Left lobe of liver (tissue), 2 donors: ENCODE data around the gene ACER1. TPM values are rescaled to one million over a fixed set of nuclear protein-coding genes. Genes with fewer than 3 reads are reported as not detected.
"Not testable (repeated sequence)": the region's sequence is repeated elsewhere in the genome, so short reads cannot be mapped to it uniquely, and the experiment has no call there.

ENCODE experiments used
- ATAC-seq: fragments of 200-7000 bp; cut with Tn5 transposase; one replicate; pipeline ENCODE4 v1.9.1; 2020; ENCODE audit warnings: mild to moderate bottlenecking, moderate library complexity
- DNase-seq: peaks from one replicate; pipeline ENCODE4 v3.0.0-alpha.2; 2020; ENCODE audit warnings: low spot score
- total RNA-seq: library from RNA; stranded (reverse); gene quantifications from one replicate; pipeline ENCODE4 v1.2.1, GENCODE V29; 2021
- donor health status: DM: no; HTN: no; CAD: no; lungs with moderate emphysema.
- donor health status: DM: no; HTN: yes; CAD: no.

Gene ACER1
- total RNA-seq: 0.88 TPM

DNA sequence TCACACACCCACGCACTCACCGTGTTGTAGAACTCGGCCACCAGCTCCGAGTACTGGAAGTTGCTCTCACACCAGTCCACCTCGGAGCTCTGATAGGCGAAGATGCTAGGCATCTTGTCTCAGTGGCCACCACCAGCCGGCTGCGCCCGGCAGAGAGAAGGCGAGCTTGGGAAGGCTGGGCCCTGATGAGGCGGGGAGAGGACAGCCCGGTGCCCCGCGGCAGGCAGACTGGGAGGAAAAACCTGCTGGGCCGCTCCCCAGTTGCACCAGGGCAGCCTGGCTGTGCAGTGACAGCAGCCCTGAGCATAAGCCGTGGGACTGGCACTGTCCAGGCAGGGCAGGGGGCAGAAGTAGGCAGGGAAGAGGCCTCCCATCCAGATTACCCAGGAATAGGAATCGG is at the start of gene ACER1:
ACER1 (minus strand) TSS at position 174 of the 400 bp plus-strand sequence; CDS start at position 113, 61 bp downstream.
- ATAC-seq: no peak
- DNase-seq: no peak

- DNase-seq: no peak
- no peak for ATAC-seq
Measured at GRCh38 chr19:6383188-6383587, 49.8 kb upstream of the ACER1 start.

GRCh38 chr19:6381030-6381750 is 47.8 kb upstream of the ACER1 start:
- no peak for ATAC-seq
- DNase-seq: no peak

- DNase-seq (no peak), ATAC-seq (no peak)
Measured at GRCh38 chr19:6379744-6380143, 46.3 kb upstream of the ACER1 start.

DNA sequence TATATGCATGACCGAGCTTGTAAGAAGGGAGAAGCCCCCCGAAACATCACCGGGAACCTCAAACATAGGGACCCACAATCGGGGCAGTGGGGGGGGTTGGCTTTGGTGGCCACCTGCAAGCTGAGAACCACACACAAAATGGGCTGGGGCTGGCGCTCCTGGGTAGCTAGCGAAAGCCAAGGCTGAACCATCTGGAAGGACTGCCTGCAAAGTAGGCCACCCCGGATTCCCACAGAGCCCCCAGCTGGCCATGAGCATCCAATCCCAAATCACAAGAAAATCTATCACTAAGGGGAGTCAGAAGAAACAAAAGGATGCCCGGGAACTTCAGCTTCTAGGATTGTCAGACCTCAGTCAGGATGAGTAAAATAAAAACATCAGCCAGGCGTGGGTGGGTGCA is 45.1 kb upstream of the ACER1 start:
- DNase-seq (no peak), ATAC-seq (no peak)

- DNase-seq (no peak), ATAC-seq (no peak)
Measured at GRCh38 chr19:6378041-6378440, 44.6 kb upstream of the ACER1 start.

DNA sequence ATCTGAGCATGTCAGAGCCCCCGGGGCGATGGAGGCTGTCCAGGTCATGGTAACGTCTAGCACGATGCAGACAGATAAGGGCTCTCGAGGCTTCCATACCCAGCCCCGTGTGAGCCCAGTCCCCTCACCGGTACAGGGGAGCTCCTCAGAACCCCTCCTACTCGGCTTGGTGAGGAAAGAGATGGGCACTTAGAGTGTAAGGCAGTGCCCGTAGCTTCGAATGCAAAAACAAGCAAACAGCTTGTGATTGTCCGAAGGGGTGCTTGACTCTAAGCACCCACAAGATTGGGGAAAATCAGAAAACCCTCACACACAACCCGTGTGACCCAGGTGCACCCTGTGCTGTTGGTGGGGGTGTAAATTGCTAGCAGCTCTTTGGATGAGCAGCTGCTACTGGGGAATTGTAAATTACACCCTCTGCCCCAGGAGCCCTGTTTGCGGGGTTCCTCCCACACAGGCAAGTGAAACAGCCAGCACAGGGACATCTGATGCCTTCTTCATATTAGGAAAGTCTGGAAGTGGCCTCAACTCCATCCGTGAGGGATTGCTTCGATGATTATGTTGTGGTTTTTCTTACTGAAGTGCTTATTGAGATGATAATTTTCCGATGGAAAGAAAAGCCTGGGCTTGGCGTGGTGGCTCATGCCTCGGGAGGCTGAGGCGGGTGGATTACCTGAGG is 43.2 kb upstream of the ACER1 start:
- no peak for DNase-seq
- no peak for ATAC-seq

- no peak for DNase-seq
- no peak for ATAC-seq
Measured at GRCh38 chr19:6375411-6376010, 42.1 kb upstream of the ACER1 start, which contains the start of gene PSPN. TSS of gene PSPN (minus strand) at chr19:6375933. CDS start at chr19:6375849, 84 bp downstream.

GRCh38 chr19:6374711-6375410 is 41.4 kb upstream of the ACER1 start:
- ATAC-seq (no peak), DNase-seq (no peak)

- DNase-seq (no peak), ATAC-seq (no peak)
Measured at GRCh38 chr19:6374161-6374709, 40.8 kb upstream of the ACER1 start.

DNA sequence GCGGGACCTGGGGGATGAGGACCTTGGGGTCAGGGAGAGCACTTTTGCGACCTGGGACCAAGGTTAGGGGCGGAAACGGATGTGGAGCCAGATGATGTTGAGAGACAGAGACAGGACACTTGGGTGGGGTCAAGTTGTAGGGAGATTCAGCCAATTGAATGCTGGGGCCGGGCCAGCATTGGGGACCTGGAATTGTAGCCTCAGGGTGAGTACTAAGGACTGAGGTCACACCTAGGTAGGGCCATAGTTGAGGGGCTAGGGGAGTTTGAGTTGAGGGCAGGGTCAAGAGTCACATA is 40.3 kb upstream of the ACER1 start:
- DNase-seq (no peak), ATAC-seq (no peak)

- peak; percentile 79 for ATAC-seq
Measured at GRCh38 chr19:6373096-6373812, 39.8 kb upstream of the ACER1 start.

DNA sequence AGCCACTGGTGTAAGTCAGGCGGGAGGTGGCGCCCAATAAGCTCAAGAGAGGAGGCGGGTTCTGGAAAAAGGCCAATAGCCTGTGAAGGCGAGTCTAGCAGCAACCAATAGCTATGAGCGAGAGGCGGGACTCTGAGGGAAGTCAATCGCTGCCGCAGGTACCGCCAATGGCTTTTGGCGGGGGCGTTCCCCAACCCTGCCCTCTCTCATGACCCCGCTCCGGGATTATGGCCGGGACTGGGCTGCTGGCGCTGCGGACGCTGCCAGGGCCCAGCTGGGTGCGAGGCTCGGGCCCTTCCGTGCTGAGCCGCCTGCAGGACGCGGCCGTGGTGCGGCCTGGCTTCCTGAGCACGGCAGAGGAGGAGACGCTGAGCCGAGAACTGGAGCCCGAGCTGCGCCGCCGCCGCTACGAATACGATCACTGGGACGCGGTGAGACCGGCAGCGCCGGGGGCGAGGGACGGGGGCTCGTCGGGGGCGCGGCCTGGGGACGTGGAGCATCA is 39.2 kb upstream of the ACER1 start, which contains the start of gene ALKBH7:
ALKBH7 (plus strand) TSS at position 201 of the 502 bp plus-strand sequence; CDS start at position 228, 27 bp downstream.
- ATAC-seq: peak; percentile 81
- DNase-seq: no peak

More at GRCh38 chr19:6373096-6373812, 39.8 kb upstream of the ACER1 start:
- DNase-seq: peak; percentile 98

GRCh38 chr19:6364353-6364752 is 30.9 kb upstream of the ACER1 start:
- DNase-seq: no peak
- ATAC-seq: no peak

DNA sequence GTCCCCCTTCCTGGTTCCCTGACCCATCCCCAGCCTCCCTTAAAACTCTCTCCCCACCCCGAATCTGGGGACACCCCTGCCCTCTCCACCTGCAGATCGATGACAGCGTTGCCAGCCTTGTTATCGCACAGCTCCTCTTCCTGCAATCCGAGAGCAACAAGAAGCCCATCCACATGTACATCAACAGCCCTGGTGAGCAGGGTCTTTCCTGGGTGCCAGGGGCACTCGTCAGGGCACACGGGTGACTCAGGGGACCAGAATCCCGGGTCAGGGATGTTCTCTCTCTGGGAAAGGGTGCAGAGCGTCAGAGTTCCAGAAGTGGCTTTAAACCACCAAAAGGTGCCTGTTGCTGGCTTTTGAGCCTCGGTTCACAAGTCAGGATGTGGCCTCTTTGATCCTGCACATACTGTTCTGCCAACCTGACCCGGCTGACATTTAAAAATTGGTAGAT is 29.0 kb upstream of the ACER1 start:
- peak; percentile 23 for ATAC-seq
- no peak for DNase-seq

GRCh38 chr19:6362027-6362350 is 28.6 kb upstream of the ACER1 start:
- DNase-seq (peak; percentile 53), ATAC-seq (peak; percentile 28)

DNA sequence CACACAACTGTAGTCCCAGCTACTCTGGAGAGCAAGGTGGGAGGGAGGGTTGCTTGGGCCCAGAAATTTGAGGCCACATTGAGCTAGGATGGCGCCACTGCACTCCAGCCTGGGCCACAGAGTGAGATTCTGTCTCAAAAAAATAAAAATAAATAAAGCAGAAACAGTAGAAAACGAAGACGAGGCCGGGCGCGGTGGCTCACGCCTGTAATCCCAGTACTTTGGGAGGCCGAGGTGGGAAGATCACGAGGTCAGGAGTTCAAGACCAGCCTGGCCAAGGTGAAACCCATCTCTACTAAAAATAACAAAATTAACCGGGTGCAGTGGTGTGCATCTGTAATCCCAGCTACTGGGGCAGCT is 27.4 kb upstream of the ACER1 start:
- not testable (repeated sequence) for ATAC-seq, DNase-seq

DNA sequence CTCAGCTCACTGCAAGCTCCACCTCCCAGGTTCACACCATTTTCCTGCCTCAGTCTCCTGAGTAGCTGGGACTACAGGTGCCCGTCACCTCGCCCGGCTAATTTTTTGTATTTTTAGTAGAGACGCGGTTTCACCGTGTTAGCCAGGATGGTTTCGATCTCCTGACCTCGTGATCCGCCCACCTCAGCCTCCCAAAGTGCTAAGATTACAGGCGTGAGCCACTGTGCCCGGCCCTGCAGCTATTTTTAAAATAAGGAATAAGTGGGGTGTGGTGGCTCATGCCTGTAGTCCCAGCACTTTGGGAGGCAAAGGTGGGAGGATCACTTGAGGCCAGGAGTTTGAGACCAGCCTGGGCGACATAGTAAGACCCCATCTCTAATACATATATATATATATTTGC is 27.0 kb upstream of the ACER1 start:
- not testable (repeated sequence) for DNase-seq, ATAC-seq

DNA sequence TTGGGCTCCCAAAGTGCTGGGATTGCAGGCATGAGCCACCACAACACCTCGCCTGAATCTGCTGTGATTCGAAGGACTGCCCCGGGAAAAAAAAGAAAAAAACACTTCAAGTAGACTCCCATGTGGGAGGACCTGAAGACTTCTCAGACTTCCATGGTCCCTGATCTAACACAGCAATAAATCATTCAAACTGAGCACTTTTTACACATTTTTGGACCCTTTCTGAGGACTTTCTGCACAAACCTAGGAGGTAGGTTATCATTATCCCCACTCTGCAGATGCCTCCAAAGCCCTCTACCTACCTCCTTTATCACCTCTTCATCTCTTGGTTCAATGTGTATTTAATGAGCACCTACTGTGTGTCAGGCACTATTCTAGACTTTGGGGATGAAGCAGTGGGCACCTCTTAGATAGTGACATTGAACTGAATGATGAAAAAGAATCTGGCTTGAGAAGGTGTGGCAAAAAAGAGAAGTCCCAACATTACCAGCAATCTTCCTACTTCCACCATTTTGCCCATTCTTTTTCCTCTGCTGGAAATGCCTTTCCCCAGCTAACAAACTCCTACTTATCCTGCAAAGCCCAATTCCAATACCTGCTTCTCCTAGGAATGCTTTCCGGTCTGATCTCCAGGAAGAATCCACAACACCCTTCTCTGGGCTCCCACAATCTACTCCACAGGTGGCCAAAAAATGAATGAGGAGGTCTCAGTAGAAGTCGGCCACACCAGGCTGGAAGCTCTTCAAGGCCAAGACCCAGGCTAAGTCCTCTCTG is 26.3 kb upstream of the ACER1 start:
- DNase-seq (no peak), ATAC-seq (no peak)

- ATAC-seq (no peak), DNase-seq (no peak)
Measured at GRCh38 chr19:6358003-6358402, 24.6 kb upstream of the ACER1 start.
